ENCODE results near the gene PTPRD. TPM values are rescaled to one million over a fixed set of nuclear protein-coding genes. Genes with fewer than 3 reads are reported as not detected.

PTPRD gene
- total RNA-seq, 2 experiments from 2014 or later: 0.03 TPM; not detected in 1

GRCh38 chr9:8724284-8725018 is 1888.4 kb downstream of the PTPRD start:
- Histone ChIP-seq H3K4me1 (ENCODE audit: insufficient read depth, low read length, poor library complexity, severe bottlenecking) (no peaks in the 10 kb centered on the region), H2AFZ (ENCODE audit: low read length) (no peak overlapping the region), H3K79me2 (ENCODE audit: insufficient read depth, low read depth, low read length) (no peaks in the 10 kb centered on the region), H3K9me3 (ENCODE audit: low read length) (no peaks in the 10 kb centered on the region), H3K36me3 (ENCODE audit: insufficient read depth, low read length) (no peaks in the 10 kb centered on the region), H3K4me3 (ENCODE audit: low read depth, low read length, poor library complexity, severe bottlenecking) (no peak overlapping the region), H3K4me2 (ENCODE audit: low read length) (no peak overlapping the region), H3K27ac (ENCODE audit: low read depth, low read length, poor library complexity, severe bottlenecking) (no peak overlapping the region), H4K20me1 (ENCODE audit: insufficient read depth, low read length) (no peaks in the 10 kb centered on the region), H3K9me2 (ENCODE audit: insufficient read depth, low read length) (no peaks in the 10 kb centered on the region)
- no TSS peak for BruUV-seq (replicated peaks)
- ChIA-PET POLR2A (interaction anchor here (0.6 to 1.0 kb wide), 2 partner anchors 16 to 20 kb away, joined by 3 read pairs; no protein-coding TSS in a partner anchor), CTCF (ENCODE audit: unreplicated experiment) (no interaction called here)
- TF ChIP-seq EZH2phosphoT487 (IDR thresholded peaks at IDR 0.05; ENCODE audit: borderline replicate concordance, low read depth, low read length) (no peak), CTCF (conservative IDR thresholded peaks at IDR 0.05; ENCODE audit: low read length) (no peak)
- DNase-seq (ENCODE audit: low spot score): no peak
- intact Hi-C loops (cut with micrococcal nuclease; ENCODE audit: unreplicated experiment): no loop called here

- H3K4me1 ChIP-seq (ENCODE audit: insufficient read depth, low read length, poor library complexity, severe bottlenecking): no peaks in the 10 kb centered on the region
- H3K79me2 ChIP-seq (ENCODE audit: insufficient read depth, low read depth, low read length): no peaks in the 10 kb centered on the region
- no peak overlapping the region for H3K27ac ChIP-seq (ENCODE audit: low read depth, low read length, poor library complexity, severe bottlenecking)
- no peak overlapping the region for H3K4me2 ChIP-seq (ENCODE audit: low read length)
- H3K9me3 ChIP-seq (ENCODE audit: low read length): no peaks in the 10 kb centered on the region
- no peak overlapping the region for H2AFZ ChIP-seq (ENCODE audit: low read length)
- H3K4me3 ChIP-seq (ENCODE audit: low read depth, low read length, poor library complexity, severe bottlenecking): no peak overlapping the region
- TF ChIP-seq EZH2phosphoT487 (IDR thresholded peaks at IDR 0.05; ENCODE audit: borderline replicate concordance, low read depth, low read length): no peak
- TF ChIP-seq CTCF (conservative IDR thresholded peaks at IDR 0.05; ENCODE audit: low read length): no peak
- no peaks in the 10 kb centered on the region for H4K20me1 ChIP-seq (ENCODE audit: insufficient read depth, low read length)
- H3K9me2 ChIP-seq (ENCODE audit: insufficient read depth, low read length): no peaks in the 10 kb centered on the region
- BruUV-seq (replicated peaks): no TSS peak
- H3K36me3 ChIP-seq (ENCODE audit: insufficient read depth, low read length): no peaks in the 10 kb centered on the region
- CTCF ChIA-PET (ENCODE audit: unreplicated experiment): no interaction called here
- intact Hi-C loops (cut with micrococcal nuclease; ENCODE audit: unreplicated experiment): no loop called here
- POLR2A ChIA-PET: interaction anchor here (1.0 kb wide), 1 partner anchor 18 kb away, joined by 3 read pairs; no protein-coding TSS in a partner anchor
- no peak for DNase-seq (ENCODE audit: low spot score)
Measured at GRCh38 chr9:8723195-8723594, 1889.6 kb downstream of the PTPRD start.

- POLR2A ChIA-PET: interaction anchor here (0.7 kb wide), 1 partner anchor 9 kb away, joined by 4 read pairs; no protein-coding TSS in a partner anchor
- BruUV-seq (replicated peaks): no TSS peak
Measured at GRCh38 chr9:8719833-8720486, 1892.8 kb downstream of the PTPRD start.

More at GRCh38 chr9:8719833-8720486, 1892.8 kb downstream of the PTPRD start:
- no peak for DNase-seq (ENCODE audit: low spot score)
- TF ChIP-seq EZH2phosphoT487 (IDR thresholded peaks at IDR 0.05; ENCODE audit: borderline replicate concordance, low read depth, low read length): no peak
- no peak for TF ChIP-seq CTCF (conservative IDR thresholded peaks at IDR 0.05; ENCODE audit: low read length)
- Histone ChIP-seq H3K4me1 (ENCODE audit: insufficient read depth, low read length, poor library complexity, severe bottlenecking) (no peaks in the 10 kb centered on the region), H3K4me2 (ENCODE audit: low read length) (no peak overlapping the region), H3K36me3 (ENCODE audit: insufficient read depth, low read length) (no peaks in the 10 kb centered on the region), H3K9me3 (ENCODE audit: low read length) (no peaks in the 10 kb centered on the region), H3K4me3 (ENCODE audit: low read depth, low read length, poor library complexity, severe bottlenecking) (no peak overlapping the region), H3K27ac (ENCODE audit: low read depth, low read length, poor library complexity, severe bottlenecking) (no peak overlapping the region), H4K20me1 (ENCODE audit: insufficient read depth, low read length) (no peaks in the 10 kb centered on the region), H3K79me2 (ENCODE audit: insufficient read depth, low read depth, low read length) (no peaks in the 10 kb centered on the region), H3K9me2 (ENCODE audit: insufficient read depth, low read length) (no peaks in the 10 kb centered on the region), H2AFZ (ENCODE audit: low read length) (no peak overlapping the region)
- intact Hi-C loops (cut with micrococcal nuclease; ENCODE audit: unreplicated experiment): no loop called here
- CTCF ChIA-PET (ENCODE audit: unreplicated experiment): no interaction called here

All from OCI-LY7 (cell line).